A549 (cell line): ENCODE results near the gene UFM1. TPM values are rescaled to one million over a fixed set of nuclear protein-coding genes. Genes with fewer than 3 reads are reported as not detected.
A peak's percentile ranks its signal among the peaks of the same experiment; 100 is the strongest.

Source experiments
- ATAC-seq, 2 experiments: fragments of 200-7000 bp in 1 of 2; fragments of >200 bp in 1 of 2; cut with Nextera tagmentation in 1 of 2; cut with Tn5 transposase in 1 of 2; 3 replicates each; pipeline versions ENCODE4 v1.8.0 to v1.9.1; 2018 to 2020; ENCODE audit warnings: mild to moderate bottlenecking in 1 of 2, moderate library complexity in 1 of 2
- CTCF ChIA-PET: fragments of 300-600 bp; sonication (Branson Sonifier 250); formaldehyde crosslinking; extraction: SDS; loops from one replicate; lab custom pipeline; 2021; ENCODE audit warnings: antibody characterized with exemption, inconsistent platforms; lab: Yijun Ruan, JAX
- POLR2A ChIA-PET: fragments of 350-600 bp; formaldehyde crosslinking; extraction: SDS; loops from one replicate; lab custom pipeline; 2021; ENCODE audit warnings: antibody characterized with exemption, inconsistent platforms; lab: Yijun Ruan, JAX
- DNase-seq, 2 experiments: peaks; one replicate each; pipeline versions ENCODE4 v3.0.0 to v3.0.0-alpha.2; 2011 to 2016; ENCODE audit warnings: low read depth in 1 of 2, low spot score in 1 of 2
- FAIRE-seq: peaks from 2 replicates; lab custom pipeline; 2011; peaks lifted over from hg19 to GRCh38; lab: Jason Lieb, UNC
- H3K27ac ChIP-seq, 2 experiments: fragments of >200 bp; sonication (Bioruptor Twin); formaldehyde crosslinking; 3 replicates each; pipeline ENCODE4 v1.5.1; 2016 to 2017
- H3K4me1 ChIP-seq: fragments of >200 bp; sonication (Bioruptor Twin); formaldehyde crosslinking; 3 replicates; pipeline ENCODE4 v1.6.1; 2016
- H3K4me2 ChIP-seq: fragments of >200 bp; sonication (Bioruptor Twin); formaldehyde crosslinking; 3 replicates; pipeline ENCODE4 v1.6.1; 2016
- H3K4me3 ChIP-seq: fragments of >200 bp; sonication (Bioruptor Twin); formaldehyde crosslinking; 3 replicates; pipeline ENCODE4 v1.5.1; 2016
- H3K9me3 ChIP-seq: fragments of >200 bp; sonication (Bioruptor Twin); formaldehyde crosslinking; 3 replicates; pipeline ENCODE4 v1.6.1; 2016
- ATOH8 ChIP-seq: fragments of 250-450 bp; sonication (Bioruptor Pico); IDR thresholded peaks from 2 replicates; pipeline ENCODE4 v1.5.0; 2020; ENCODE audit warnings: low read depth, mild to moderate bottlenecking, moderate library complexity
- BCL3 ChIP-seq: fragments of >200 bp; sonication (Bioruptor Twin); formaldehyde crosslinking; IDR thresholded peaks from 3 replicates; pipeline ENCODE4 v1.6.1; 2016
- BHLHE40 ChIP-seq: IDR thresholded peaks from 2 replicates; pipeline ENCODE4 v1.6.1; 2012; ENCODE audit warnings: low read depth, low read length, inconsistent platforms
- CEBPB ChIP-seq, 2 experiments: fragments of >200 bp in 1 of 2; sonication (Bioruptor Twin) in 1 of 2; formaldehyde crosslinking in 1 of 2; IDR thresholded peaks; 2 replicates each; pipeline ENCODE4 v1.6.1; 2012 to 2016
- CHD2 ChIP-seq: fragments of 150-350 bp; IDR thresholded peaks from 2 replicates; pipeline ENCODE4 v1.6.1; 2014; ENCODE audit warnings: low read length; ENCODE audit not compliant: partially characterized antibody
- CHD4 ChIP-seq: fragments of 200-600 bp; sonication (generic); IDR thresholded peaks from 2 replicates; pipeline ENCODE4 v1.6.1; 2016; ENCODE audit warnings: antibody characterized with exemption, mild to moderate bottlenecking, borderline replicate concordance
- CTCF ChIP-seq: fragments of >200 bp; sonication (Bioruptor Twin); formaldehyde crosslinking; IDR thresholded peaks from 3 replicates; pipeline ENCODE4 v1.5.1; 2016
- EHMT2 ChIP-seq: fragments of 200-600 bp; sonication (generic); IDR thresholded peaks from 2 replicates; pipeline ENCODE4 v1.6.1; 2016; ENCODE audit warnings: antibody characterized with exemption, low read depth, mild to moderate bottlenecking, moderate library complexity
- ELK1 ChIP-seq: fragments of 150-350 bp; IDR thresholded peaks from 2 replicates; pipeline ENCODE4 v1.6.1; 2014; ENCODE audit warnings: low read depth, mild to moderate bottlenecking, low read length
- EP300 ChIP-seq, 2 experiments: fragments of >200 bp; sonication (Bioruptor Twin); formaldehyde crosslinking; IDR thresholded peaks; 2 replicates in 1 of 2; 3 replicates in 1 of 2; pipeline ENCODE4 v1.6.1; 2016 to 2017
- GATA3 ChIP-seq: IDR thresholded peaks from 2 replicates; pipeline ENCODE4 v1.6.1; 2012; ENCODE audit warnings: borderline replicate concordance
- HEYL ChIP-seq: fragments of 250-450 bp; sonication (Bioruptor Pico); IDR thresholded peaks from 2 replicates; pipeline ENCODE4 v1.8.0; 2021; ENCODE audit warnings: mild to moderate bottlenecking, moderate library complexity
- HOXB13 ChIP-seq: fragments of 250-450 bp; sonication (Bioruptor Pico); IDR thresholded peaks from 2 replicates; pipeline ENCODE4 v1.5.0; 2020; ENCODE audit warnings: low read depth, mild to moderate bottlenecking, moderate library complexity
- KDM1A ChIP-seq: fragments of 200-600 bp; sonication (generic); IDR thresholded peaks from 2 replicates; pipeline ENCODE4 v1.6.1; 2016; ENCODE audit warnings: low read depth, mild to moderate bottlenecking
- KDM5A ChIP-seq: fragments of 200-600 bp; sonication (generic); IDR thresholded peaks from 2 replicates; pipeline ENCODE4 v1.6.1; 2016; ENCODE audit warnings: antibody characterized with exemption, mild to moderate bottlenecking
- MAFK ChIP-seq: fragments of 450-650 bp; IDR thresholded peaks from 2 replicates; pipeline ENCODE4 v1.6.1; 2014; ENCODE audit not compliant: partially characterized antibody
- NFE2L2 ChIP-seq: fragments of 150-350 bp; conservative IDR thresholded peaks from 2 replicates; pipeline ENCODE4 v1.6.1; 2014; ENCODE audit warnings: low read length
- NPAS2 ChIP-seq: fragments of 250-450 bp; sonication (Bioruptor Pico); IDR thresholded peaks from 2 replicates; pipeline ENCODE4 v1.8.0; 2022; ENCODE audit warnings: mild to moderate bottlenecking, moderate library complexity, borderline replicate concordance
- NR3C1 ChIP-seq: fragments of >200 bp; sonication (Bioruptor Twin); formaldehyde crosslinking; IDR thresholded peaks from 3 replicates; pipeline ENCODE4 v1.6.1; 2017
- PBX3 ChIP-seq: IDR thresholded peaks from 2 replicates; pipeline ENCODE4 v1.6.1; 2012
- POLR2A ChIP-seq: IDR thresholded peaks from 2 replicates; pipeline ENCODE4 v1.6.1; 2012; ENCODE audit warnings: mild to moderate bottlenecking, low read length
- POLR2AphosphoS2 ChIP-seq: conservative IDR thresholded peaks from 2 replicates; pipeline ENCODE4 v1.6.1; 2012; ENCODE audit warnings: low read length, improper control_type of control experiment, inconsistent platforms
- RAD21 ChIP-seq, 2 experiments: fragments of >200 bp in 1 of 2; sonication (Bioruptor Twin) in 1 of 2; formaldehyde crosslinking in 1 of 2; IDR thresholded peaks in 1 of 2; conservative IDR thresholded peaks in 1 of 2; 2 replicates in 1 of 2; 3 replicates in 1 of 2; pipeline ENCODE4 v1.6.1; 2012 to 2018; ENCODE audit warnings: inconsistent platforms in 1 of 2
- RARB ChIP-seq: fragments of 250-450 bp; sonication (Bioruptor Pico); IDR thresholded peaks from 2 replicates; pipeline ENCODE4 v1.8.0; 2021; ENCODE audit warnings: mild to moderate bottlenecking, moderate library complexity
- RFX5 ChIP-seq: fragments of 450-650 bp; IDR thresholded peaks from 2 replicates; pipeline ENCODE4 v1.7.1; 2014; ENCODE audit warnings: antibody characterized with exemption, mild to moderate bottlenecking, moderate library complexity
- SMC3 ChIP-seq: fragments of >200 bp; sonication (Bioruptor Twin); formaldehyde crosslinking; IDR thresholded peaks from 3 replicates; pipeline ENCODE4 v1.6.1; 2018; ENCODE audit warnings: inconsistent platforms
- SREBF2 ChIP-seq: fragments of 450-650 bp; IDR thresholded peaks from 2 replicates; pipeline ENCODE4 v1.6.1; 2014; ENCODE audit warnings: mild to moderate bottlenecking, moderate library complexity
- ZC3H11A ChIP-seq: fragments of 450-650 bp; IDR thresholded peaks from 2 replicates; pipeline ENCODE4 v1.6.1; 2014; ENCODE audit warnings: antibody characterized with exemption, mild to moderate bottlenecking
- ZNF302 ChIP-seq: fragments of 250-450 bp; sonication (Bioruptor Pico); IDR thresholded peaks from 2 replicates; pipeline ENCODE4 v1.9.0; 2021; ENCODE audit warnings: inconsistent platforms, mild to moderate bottlenecking, moderate library complexity
- ZSCAN20 ChIP-seq: fragments of 250-450 bp; sonication (Bioruptor Pico); IDR thresholded peaks from 2 replicates; pipeline ENCODE4 v1.8.0; 2022; ENCODE audit warnings: mild to moderate bottlenecking, moderate library complexity
- WGBS: methylation state at CpG from one replicate; pipeline ENCODE4 v1.1.6; 2017; ENCODE audit errors: missing lambda C conversion rate; 5-methylcytosine and 5-hydroxymethylcytosine counted together
- polyA plus RNA-seq, 4 experiments: library from polyadenylated mRNA; depleted of rRNA in 3 of 4; stranded (reverse); fragments of >200 nt; fragmentation: RNase III in 1 of 4; extraction: RNeasy Plus Mini Kit Qiagen cat#74134 plus additional on column Dnase treatment in 1 of 4; gene quantifications; 2 replicates in 3 of 4; 3 replicates in 1 of 4; pipeline ENCODE4 v1.2.3, GENCODE V29; 2011 to 2017

The UFM1 gene
- polyA plus RNA-seq, 2 of the 4 experiments (the other 2 are of a cell fraction), result 35.7 to 67.6 TPM

- DNase-seq (no peak), FAIRE-seq (no peak), ATAC-seq (no peak)
- no peaks in the 10 kb centered on the region for H3K9me3 ChIP-seq
- H3K4me3 ChIP-seq, result no peak overlapping the region
- TF ChIP-seq ZSCAN20 (CRISPR knock-in tag), result no peak
- no peak for TF ChIP-seq BHLHE40
- TF ChIP-seq CHD4, result no peak
- TF ChIP-seq RAD21 (conservative IDR thresholded peaks at IDR 0.05 in 1 of 2, IDR thresholded peaks at IDR 0.05 in 1 of 2), result no peak
- no peak for TF ChIP-seq NFE2L2
- no peak for TF ChIP-seq SREBF2
- CTCF ChIA-PET, result no interaction called here
- POLR2A ChIA-PET, result interaction anchor here (0.6 kb wide), 1 partner anchor 941 kb away, joined by 3 read pairs; no protein-coding TSS in a partner anchor
- H3K4me2 ChIP-seq, result no peak overlapping the region
- no peaks in the 10 kb centered on the region for H3K4me1 ChIP-seq
- H3K27ac ChIP-seq, result no peak overlapping the region
Observed at GRCh38 chr13:38401276-38401675, 51.6 kb downstream of the UFM1 start.

GRCh38 chr13:38405216-38405615 lies 55.6 kb downstream of the UFM1 start:
- Histone ChIP-seq H3K4me1 (no peaks in the 10 kb centered on the region), H3K4me3 (no peak overlapping the region), H3K4me2 (no peak overlapping the region), H3K27ac (no peak overlapping the region), H3K9me3 (no peaks in the 10 kb centered on the region)
- no peak for FAIRE-seq
- ATAC-seq, result no peak
- no peak for TF ChIP-seq POLR2AphosphoS2
- no peak for TF ChIP-seq SREBF2
- no peak for TF ChIP-seq EP300 (IDR thresholded peaks at IDR 0.05)
- no peak for TF ChIP-seq RFX5
- TF ChIP-seq GATA3, result no peak
- no peak for TF ChIP-seq KDM5A
- TF ChIP-seq ZNF302, result no peak
- no peak for TF ChIP-seq EHMT2
- no peak for TF ChIP-seq CEBPB (IDR thresholded peaks at IDR 0.05)
- TF ChIP-seq HOXB13 (CRISPR knock-in tag), result no peak
- TF ChIP-seq RARB (CRISPR knock-in tag), result no peak
- no peak for DNase-seq
- POLR2A ChIA-PET, result no interaction called here
- 5% methylated on average over 1 of the region's 1 CpG for WGBS
- CTCF ChIA-PET, result no interaction called here

- DNase-seq (no peak), ATAC-seq (no peak), FAIRE-seq (no peak)
- no peaks in the 10 kb centered on the region for H3K9me3 ChIP-seq
- no peaks in the 10 kb centered on the region for H3K4me1 ChIP-seq
- POLR2A ChIA-PET, result no interaction called here
- no peak overlapping the region for H3K27ac ChIP-seq
- H3K4me2 ChIP-seq, result peak overlapping the region; percentile 34; the same call in 2 of the 3 replicates
- TF ChIP-seq NR3C1, result no peak
- TF ChIP-seq EP300 (IDR thresholded peaks at IDR 0.05), result no peak
- TF ChIP-seq NPAS2, result no peak
- TF ChIP-seq HOXB13 (CRISPR knock-in tag), result no peak
- TF ChIP-seq HEYL, result no peak
- TF ChIP-seq POLR2A, result no peak
- TF ChIP-seq SMC3, result no peak
- no peak for TF ChIP-seq PBX3
- no peak for TF ChIP-seq KDM1A
- TF ChIP-seq ATOH8 (CRISPR knock-in tag), result no peak
- no peak for TF ChIP-seq CHD2
- no peak for TF ChIP-seq BCL3
- no peak for TF ChIP-seq CTCF
- TF ChIP-seq MAFK, result no peak
- no peak for TF ChIP-seq ELK1
- TF ChIP-seq ZC3H11A, result no peak
- 57% methylated on average over 2 of the region's 2 CpGs for WGBS
- H3K4me3 ChIP-seq, result no peak overlapping the region
- CTCF ChIA-PET, result interaction anchor here (0.6 kb wide), 1 partner anchor 16 kb away, joined by 3 read pairs; no protein-coding TSS in a partner anchor
Observed at GRCh38 chr13:38409771-38410170, 60.1 kb downstream of the UFM1 start.
